Neural cell (in vitro differentiated cells): Measurements from ENCODE around the gene PTCH1. TPM values are rescaled to one million over a fixed set of nuclear protein-coding genes. Genes with fewer than 3 reads are reported as not detected.

Experiments used
- H2AFZ ChIP-seq: fragments of 200-600, 300-800 bp; sonication (generic), shearing (Covaris generic); 2 replicates; pipeline ENCODE4 v1.6.0; 2014; ENCODE audit warnings: low read depth, mild to moderate bottlenecking, antibody characterized with exemption, low read length, moderate library complexity
- H3F3A ChIP-seq: fragments of 200-600 bp; shearing (Covaris generic); 2 replicates; pipeline ENCODE4 v1.6.1; 2016; ENCODE audit warnings: mild to moderate bottlenecking, moderate library complexity, mixed read lengths, antibody characterized with exemption, low read length; ENCODE audit not compliant: insufficient read depth, poor library complexity, severe bottlenecking
- H3K27ac ChIP-seq: fragments of 200-600, 300-800 bp; sonication (generic), shearing (Covaris generic); 2 replicates; pipeline ENCODE4 v1.5.1; 2014; ENCODE audit warnings: mild to moderate bottlenecking, low read length, moderate library complexity
- H3K27me3 ChIP-seq: fragments of 300-800, 200-600 bp; sonication (generic), shearing (Covaris generic); 2 replicates; pipeline ENCODE4 v1.6.0; 2014; ENCODE audit warnings: mild to moderate bottlenecking, low read depth, low read length, moderate library complexity; ENCODE audit not compliant: insufficient read depth
- H3K36me3 ChIP-seq: fragments of 300-800, 200-600 bp; sonication (generic), shearing (Covaris generic); 2 replicates; pipeline ENCODE4 v1.5.1; 2014; ENCODE audit warnings: mild to moderate bottlenecking, antibody characterized with exemption, low read length, moderate library complexity; ENCODE audit not compliant: insufficient read depth
- H3K4me2 ChIP-seq: fragments of 300-800, 200-600 bp; sonication (generic), shearing (Covaris generic); 2 replicates; pipeline ENCODE4 v1.6.0; 2014; ENCODE audit warnings: mild to moderate bottlenecking, low read length
- H3K4me3 ChIP-seq: fragments of 300-800, 200-600 bp; sonication (generic), shearing (Covaris generic); 2 replicates; pipeline ENCODE4 v1.5.1; 2014; ENCODE audit warnings: mild to moderate bottlenecking, low read length, moderate library complexity
- H3K79me2 ChIP-seq: fragments of 200-600 bp; shearing (Covaris generic); replicated peaks from 2 replicates; pipeline ENCODE4 v1.6.0; 2014; ENCODE audit warnings: mild to moderate bottlenecking, low read length, moderate library complexity; ENCODE audit not compliant: insufficient read depth
- H3K9ac ChIP-seq: fragments of 300-800, 200-600 bp; sonication (generic), shearing (Covaris generic); 2 replicates; pipeline ENCODE4 v1.6.1; 2016; ENCODE audit warnings: mild to moderate bottlenecking, low read length, mixed read lengths
- H3K9me2 ChIP-seq: fragments of 200-600 bp; shearing (Covaris generic); 2 replicates; pipeline ENCODE4 v1.6.1; 2016; ENCODE audit warnings: mild to moderate bottlenecking, low read length, mixed read lengths; ENCODE audit not compliant: insufficient read depth
- H3K9me3 ChIP-seq: fragments of 200-600, 300-800 bp; sonication (generic), shearing (Covaris generic); 2 replicates; pipeline ENCODE4 v1.6.1; 2016; ENCODE audit warnings: mild to moderate bottlenecking, mixed run types, low read length, moderate library complexity, mixed read lengths
- H4K20me1 ChIP-seq: fragments of 200-600 bp; shearing (Covaris generic); 2 replicates; pipeline ENCODE4 v1.6.1; 2016; ENCODE audit warnings: mild to moderate bottlenecking, mixed run types; ENCODE audit not compliant: insufficient read depth
- EP300 ChIP-seq: fragments of 450-650 bp; conservative IDR thresholded peaks from 2 replicates; pipeline ENCODE4 v1.6.1; 2014; ENCODE audit warnings: antibody characterized with exemption, mild to moderate bottlenecking, moderate library complexity; ENCODE audit not compliant: poor library complexity, severe bottlenecking
- EZH2 ChIP-seq: fragments of 200-600, 300-800 bp; shearing (Covaris generic), sonication (generic); IDR thresholded peaks from 2 replicates; pipeline ENCODE4 v1.6.1; 2014; ENCODE audit warnings: antibody characterized with exemption, low read length, borderline replicate concordance, mild to moderate bottlenecking; ENCODE audit not compliant: insufficient read depth, poor library complexity, severe bottlenecking
- MXI1 ChIP-seq: fragments of 450-650 bp; conservative IDR thresholded peaks from 2 replicates; pipeline ENCODE4 v1.6.1; 2014; ENCODE audit warnings: antibody characterized with exemption, mild to moderate bottlenecking; ENCODE audit not compliant: poor library complexity, severe bottlenecking
- POLR2AphosphoS5 ChIP-seq: IDR thresholded peaks from 2 replicates; pipeline ENCODE4 v1.6.1; 2012
- RAD21 ChIP-seq: fragments of 450-650 bp; conservative IDR thresholded peaks from 2 replicates; pipeline ENCODE4 v1.6.1; 2014; ENCODE audit warnings: antibody characterized with exemption, mild to moderate bottlenecking, moderate library complexity
- SMC3 ChIP-seq: fragments of 450-650 bp; conservative IDR thresholded peaks from 2 replicates; pipeline ENCODE4 v1.6.1; 2014; ENCODE audit warnings: antibody characterized with exemption, mild to moderate bottlenecking, moderate library complexity; ENCODE audit not compliant: poor library complexity
- TAF1 ChIP-seq: IDR thresholded peaks from 2 replicates; pipeline ENCODE4 v1.6.1; 2012; ENCODE audit warnings: low read depth
- polyA plus RNA-seq: library from polyadenylated mRNA; depleted of rRNA; stranded (reverse); fragments of >200 nt; gene quantifications from 2 replicates; pipeline ENCODE4 v1.2.3, GENCODE V29; 2014
- TF ChIP-seq, protein P1 (sequence below): IDR thresholded peaks from 2 replicates; pipeline ENCODE4 v1.6.1; 2012; ENCODE audit warnings: borderline replicate concordance
- TF ChIP-seq, protein P2 (sequence below): fragments of 450-650 bp; IDR thresholded peaks from 2 replicates; pipeline ENCODE4 v1.5.1; 2014; ENCODE audit warnings: antibody characterized with exemption, mild to moderate bottlenecking, moderate library complexity; ENCODE audit not compliant: poor library complexity, severe bottlenecking

Gene PTCH1
- polyA plus RNA-seq, 1 donor from 2014 or later = 15.6 TPM

DNA sequence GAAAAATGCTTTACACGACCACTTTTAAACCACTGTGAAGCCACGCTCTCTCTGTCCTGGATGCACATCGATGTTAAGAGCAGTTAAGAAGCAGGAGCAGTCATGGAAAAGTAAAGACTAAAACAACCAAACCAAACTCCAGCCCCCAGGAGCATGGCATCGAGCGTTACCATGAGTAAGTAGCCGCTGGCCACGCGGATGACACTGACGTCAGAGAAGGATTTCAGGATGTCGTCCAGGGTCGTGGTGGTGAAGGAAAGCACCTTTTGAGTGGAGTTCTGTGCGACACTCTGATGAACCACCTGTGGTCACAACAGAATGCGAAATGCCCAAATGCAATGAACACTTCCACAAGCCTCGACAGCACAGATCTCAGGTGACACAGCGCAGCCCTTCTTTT, 38.9 kb downstream of the PTCH1 start:
- no peak overlapping the region for H2AFZ ChIP-seq
- no peaks in the 10 kb centered on the region for H3K9me3 ChIP-seq
- H3K4me2 ChIP-seq = no peak overlapping the region
- H3K9me2 ChIP-seq = no peaks in the 10 kb centered on the region
- peaks cover 8% of the 10 kb centered on the region for H3F3A ChIP-seq
- H3K27me3 ChIP-seq = no peaks in the 10 kb centered on the region
- H3K36me3 ChIP-seq = peaks cover 21% of the 10 kb centered on the region
- peaks cover 21% of the 10 kb centered on the region for H3K79me2 ChIP-seq
- H3K9ac ChIP-seq = peak overlapping the region; percentile 0
- H3K27ac ChIP-seq = peak overlapping the region; percentile 88
- no peak overlapping the region for H3K4me3 ChIP-seq
- TF ChIP-seq, protein P1, sequence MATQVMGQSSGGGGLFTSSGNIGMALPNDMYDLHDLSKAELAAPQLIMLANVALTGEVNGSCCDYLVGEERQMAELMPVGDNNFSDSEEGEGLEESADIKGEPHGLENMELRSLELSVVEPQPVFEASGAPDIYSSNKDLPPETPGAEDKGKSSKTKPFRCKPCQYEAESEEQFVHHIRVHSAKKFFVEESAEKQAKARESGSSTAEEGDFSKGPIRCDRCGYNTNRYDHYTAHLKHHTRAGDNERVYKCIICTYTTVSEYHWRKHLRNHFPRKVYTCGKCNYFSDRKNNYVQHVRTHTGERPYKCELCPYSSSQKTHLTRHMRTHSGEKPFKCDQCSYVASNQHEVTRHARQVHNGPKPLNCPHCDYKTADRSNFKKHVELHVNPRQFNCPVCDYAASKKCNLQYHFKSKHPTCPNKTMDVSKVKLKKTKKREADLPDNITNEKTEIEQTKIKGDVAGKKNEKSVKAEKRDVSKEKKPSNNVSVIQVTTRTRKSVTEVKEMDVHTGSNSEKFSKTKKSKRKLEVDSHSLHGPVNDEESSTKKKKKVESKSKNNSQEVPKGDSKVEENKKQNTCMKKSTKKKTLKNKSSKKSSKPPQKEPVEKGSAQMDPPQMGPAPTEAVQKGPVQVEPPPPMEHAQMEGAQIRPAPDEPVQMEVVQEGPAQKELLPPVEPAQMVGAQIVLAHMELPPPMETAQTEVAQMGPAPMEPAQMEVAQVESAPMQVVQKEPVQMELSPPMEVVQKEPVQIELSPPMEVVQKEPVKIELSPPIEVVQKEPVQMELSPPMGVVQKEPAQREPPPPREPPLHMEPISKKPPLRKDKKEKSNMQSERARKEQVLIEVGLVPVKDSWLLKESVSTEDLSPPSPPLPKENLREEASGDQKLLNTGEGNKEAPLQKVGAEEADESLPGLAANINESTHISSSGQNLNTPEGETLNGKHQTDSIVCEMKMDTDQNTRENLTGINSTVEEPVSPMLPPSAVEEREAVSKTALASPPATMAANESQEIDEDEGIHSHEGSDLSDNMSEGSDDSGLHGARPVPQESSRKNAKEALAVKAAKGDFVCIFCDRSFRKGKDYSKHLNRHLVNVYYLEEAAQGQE = no peak
- TF ChIP-seq SMC3 (no peak), RAD21 (no peak), TAF1 (no peak), EZH2 (no peak), EP300 (no peak), MXI1 (no peak), POLR2AphosphoS5 (no peak)
- TF ChIP-seq, protein P2, sequence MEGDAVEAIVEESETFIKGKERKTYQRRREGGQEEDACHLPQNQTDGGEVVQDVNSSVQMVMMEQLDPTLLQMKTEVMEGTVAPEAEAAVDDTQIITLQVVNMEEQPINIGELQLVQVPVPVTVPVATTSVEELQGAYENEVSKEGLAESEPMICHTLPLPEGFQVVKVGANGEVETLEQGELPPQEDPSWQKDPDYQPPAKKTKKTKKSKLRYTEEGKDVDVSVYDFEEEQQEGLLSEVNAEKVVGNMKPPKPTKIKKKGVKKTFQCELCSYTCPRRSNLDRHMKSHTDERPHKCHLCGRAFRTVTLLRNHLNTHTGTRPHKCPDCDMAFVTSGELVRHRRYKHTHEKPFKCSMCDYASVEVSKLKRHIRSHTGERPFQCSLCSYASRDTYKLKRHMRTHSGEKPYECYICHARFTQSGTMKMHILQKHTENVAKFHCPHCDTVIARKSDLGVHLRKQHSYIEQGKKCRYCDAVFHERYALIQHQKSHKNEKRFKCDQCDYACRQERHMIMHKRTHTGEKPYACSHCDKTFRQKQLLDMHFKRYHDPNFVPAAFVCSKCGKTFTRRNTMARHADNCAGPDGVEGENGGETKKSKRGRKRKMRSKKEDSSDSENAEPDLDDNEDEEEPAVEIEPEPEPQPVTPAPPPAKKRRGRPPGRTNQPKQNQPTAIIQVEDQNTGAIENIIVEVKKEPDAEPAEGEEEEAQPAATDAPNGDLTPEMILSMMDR = no peak
- H4K20me1 ChIP-seq = no peaks in the 10 kb centered on the region

DNA sequence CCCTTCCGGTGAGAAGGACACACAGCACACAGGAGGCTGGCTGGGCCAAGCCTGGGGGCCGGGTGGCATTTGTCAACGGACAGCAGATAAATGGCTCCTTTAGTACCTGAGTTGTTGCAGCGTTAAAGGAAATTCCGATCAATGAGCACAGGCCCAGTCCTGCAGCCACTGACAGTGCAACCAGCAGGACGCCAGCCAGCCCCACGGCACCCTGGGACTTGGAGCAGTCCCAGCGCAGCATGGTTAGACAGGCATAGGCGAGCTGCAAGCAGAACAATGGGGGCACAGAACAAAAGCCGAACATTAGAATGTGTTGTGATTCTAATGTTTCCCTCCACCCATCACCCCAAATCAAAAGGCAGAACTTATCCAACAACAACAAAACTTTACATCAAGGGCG, 39.3 kb downstream of the PTCH1 start:
- H3K4me3 ChIP-seq = peak overlapping the region; percentile 44

More for the DNA sequence above, 39.3 kb downstream of the PTCH1 start:
- peak overlapping the region; percentile 41 for H3K9ac ChIP-seq
- no peaks in the 10 kb centered on the region for H3K9me3 ChIP-seq
- no peak overlapping the region for H2AFZ ChIP-seq
- H3K36me3 ChIP-seq = peaks cover 25% of the 10 kb centered on the region
- H3K79me2 ChIP-seq = peaks cover 18% of the 10 kb centered on the region
- H3K27ac ChIP-seq = peak overlapping the region; percentile 88
- H3K9me2 ChIP-seq = no peaks in the 10 kb centered on the region
- no peak overlapping the region for H3K4me2 ChIP-seq
- H3F3A ChIP-seq = peaks cover 8% of the 10 kb centered on the region
- TF ChIP-seq MXI1 = no peak
- TF ChIP-seq SMC3 = no peak
- TF ChIP-seq, protein P1 = no peak
- no peak for TF ChIP-seq EP300
- no peak for TF ChIP-seq RAD21
- H4K20me1 ChIP-seq = no peaks in the 10 kb centered on the region
- H3K27me3 ChIP-seq = no peaks in the 10 kb centered on the region
